Panc1 (cell line): Measurements from ENCODE around the gene SUPT20HL2. TPM values are rescaled to one million over a fixed set of nuclear protein-coding genes. Genes with fewer than 3 reads are reported as not detected.

Source experiments
- ATAC-seq: fragments of 200-7000 bp; cut with Tn5 transposase; 2 replicates; pipeline ENCODE4 v1.9.1; 2020; ENCODE audit warnings: mild to moderate bottlenecking, moderate library complexity
- BruUV-seq: library from RNA; stranded (reverse); fragments of 400-500 nt; replicated peaks from 2 replicates; lab custom pipeline; 2021; lab: Mats Ljungman, UMichigan
- CTCF ChIA-PET: fragments of 300-600 bp; sonication (Branson Sonifier 250); formaldehyde crosslinking; loops from one replicate; lab custom pipeline; 2022; ENCODE audit warnings: antibody characterized with exemption; lab: Charles Lee
- POLR2A ChIA-PET: fragments of 300-600 bp; sonication (Branson Sonifier 250); formaldehyde crosslinking; loops from one replicate; lab custom pipeline; 2022; ENCODE audit warnings: antibody characterized with exemption; lab: Charles Lee
- DNase-seq: peaks from one replicate; pipeline ENCODE4 v3.0.0-alpha.2; 2010; ENCODE audit warnings: low read depth, low spot score
- H3K27ac ChIP-seq: 2 replicates; pipeline ENCODE4 v1.5.1; 2011; ENCODE audit warnings: mild to moderate bottlenecking, low read length, inconsistent platforms
- H3K27me3 ChIP-seq: fragments of 200-500 bp; sonication (Bioruptor generic); 2 replicates; pipeline ENCODE4 v1.6.0; 2014; ENCODE audit warnings: low read length, inconsistent platforms; ENCODE audit not compliant: control insufficient read depth, insufficient read depth
- H3K36me3 ChIP-seq: fragments of 200-500 bp; sonication (Bioruptor generic); 2 replicates; pipeline ENCODE4 v1.5.1; 2014; ENCODE audit warnings: inconsistent platforms, mild to moderate bottlenecking, low read length, moderate library complexity; ENCODE audit not compliant: control insufficient read depth, insufficient read depth
- H3K4me1 ChIP-seq: 2 replicates; pipeline ENCODE4 v1.5.1; 2011; ENCODE audit warnings: inconsistent platforms, mild to moderate bottlenecking, low read length, moderate library complexity; ENCODE audit not compliant: control insufficient read depth, insufficient read depth
- H3K4me3 ChIP-seq, 2 experiments: 2 replicates each; pipeline ENCODE4 v1.5.1; 2011 to 2012; ENCODE audit warnings: low read depth in 2 of 2, low read length in 2 of 2, mild to moderate bottlenecking in 2 of 2, inconsistent platforms in 1 of 2, moderate library complexity in 1 of 2
- H3K9me3 ChIP-seq: fragments of 200-500 bp; sonication (Bioruptor generic); 2 replicates; pipeline ENCODE4 v1.5.1; 2014; ENCODE audit warnings: low read depth, mild to moderate bottlenecking, inconsistent platforms, low read length, moderate library complexity; ENCODE audit not compliant: control insufficient read depth, insufficient read depth
- POLR2AphosphoS5 ChIP-seq: IDR thresholded peaks from 2 replicates; pipeline ENCODE4 v1.6.1; 2012; ENCODE audit warnings: mild to moderate bottlenecking, low read depth, low read length, moderate library complexity
- REST ChIP-seq, 2 experiments: IDR thresholded peaks; 2 replicates each; pipeline ENCODE4 v1.6.1; 2011 to 2012; ENCODE audit warnings: low read depth in 2 of 2, control low read depth in 1 of 2, low read length in 1 of 2, mild to moderate bottlenecking in 1 of 2, moderate library complexity in 1 of 2; ENCODE audit not compliant: insufficient read depth in 1 of 2
- SIN3A ChIP-seq: IDR thresholded peaks from 2 replicates; pipeline ENCODE4 v1.6.1; 2012; ENCODE audit warnings: low read depth, mild to moderate bottlenecking, low read length, moderate library complexity, borderline replicate concordance; ENCODE audit not compliant: insufficient read depth
- TCF7L2 ChIP-seq: IDR thresholded peaks from 2 replicates; pipeline ENCODE4 v1.6.1; 2011; ENCODE audit warnings: mild to moderate bottlenecking, low read depth, low read length, inconsistent platforms
- in situ Hi-C: cut with HindIII; loops from 2 replicates; pipeline ENCODE4 v1.10.0; 2016; ENCODE audit warnings: low sequenced_read_pairs, low pct_unique_long_range_greater_than_20kb
- intact Hi-C: fragments of 100-400 bp; cut with micrococcal nuclease; formaldehyde crosslinking; loops from one replicate; pipeline ENCODE4 v1.10.0; 2022; ENCODE audit not compliant: unreplicated experiment
- total RNA-seq: library from RNA; stranded (reverse); gene quantifications from one replicate; pipeline ENCODE4 v1.2.1, GENCODE V29; 2021; ENCODE audit not compliant: unreplicated experiment
- TF ChIP-seq, protein P1 (sequence below): fragments of 450-650 bp; IDR thresholded peaks from 2 replicates; pipeline ENCODE4 v1.5.1; 2017; ENCODE audit warnings: mild to moderate bottlenecking

SUPT20HL2 gene
- total RNA-seq, 1 experiment from 2014 or later = not detected

DNA sequence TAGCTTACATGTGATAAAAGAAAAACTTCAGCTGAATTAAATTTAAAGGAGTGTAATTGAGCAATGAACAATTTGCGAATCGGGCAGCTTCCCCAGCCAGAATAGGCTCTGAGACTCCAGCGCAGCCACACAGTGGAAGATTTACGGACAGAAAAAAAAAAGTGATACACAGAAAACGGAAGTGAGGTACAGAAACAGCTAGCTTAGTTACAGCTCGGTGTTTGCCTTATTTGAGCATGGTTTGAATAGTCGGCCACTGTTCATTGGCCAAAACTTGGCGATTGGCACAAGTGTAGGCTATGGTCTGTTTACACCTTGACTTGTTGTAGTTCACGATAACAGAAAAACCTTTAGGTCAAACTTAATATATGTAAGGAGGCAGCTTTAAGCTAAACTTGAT lies 29.9 kb upstream of the SUPT20HL2 start:
- Histone ChIP-seq H3K4me3 (no peak overlapping the region), H3K9me3 (no peaks in the 10 kb centered on the region), H3K27me3 (no peaks in the 10 kb centered on the region), H3K27ac (no peak overlapping the region), H3K36me3 (no peaks in the 10 kb centered on the region), H3K4me1 (no peaks in the 10 kb centered on the region)
- CTCF ChIA-PET = no interaction called here
- intact Hi-C loops = no loop called here
- TF ChIP-seq REST (IDR thresholded peaks at IDR 0.05; ENCODE audit: insufficient read depth in 1 of 2, low read depth in 2 of 2, low read length in 1 of 2) (no peak), SIN3A (no peak), TCF7L2 (no peak), POLR2AphosphoS5 (no peak)
- TF ChIP-seq, protein P1, sequence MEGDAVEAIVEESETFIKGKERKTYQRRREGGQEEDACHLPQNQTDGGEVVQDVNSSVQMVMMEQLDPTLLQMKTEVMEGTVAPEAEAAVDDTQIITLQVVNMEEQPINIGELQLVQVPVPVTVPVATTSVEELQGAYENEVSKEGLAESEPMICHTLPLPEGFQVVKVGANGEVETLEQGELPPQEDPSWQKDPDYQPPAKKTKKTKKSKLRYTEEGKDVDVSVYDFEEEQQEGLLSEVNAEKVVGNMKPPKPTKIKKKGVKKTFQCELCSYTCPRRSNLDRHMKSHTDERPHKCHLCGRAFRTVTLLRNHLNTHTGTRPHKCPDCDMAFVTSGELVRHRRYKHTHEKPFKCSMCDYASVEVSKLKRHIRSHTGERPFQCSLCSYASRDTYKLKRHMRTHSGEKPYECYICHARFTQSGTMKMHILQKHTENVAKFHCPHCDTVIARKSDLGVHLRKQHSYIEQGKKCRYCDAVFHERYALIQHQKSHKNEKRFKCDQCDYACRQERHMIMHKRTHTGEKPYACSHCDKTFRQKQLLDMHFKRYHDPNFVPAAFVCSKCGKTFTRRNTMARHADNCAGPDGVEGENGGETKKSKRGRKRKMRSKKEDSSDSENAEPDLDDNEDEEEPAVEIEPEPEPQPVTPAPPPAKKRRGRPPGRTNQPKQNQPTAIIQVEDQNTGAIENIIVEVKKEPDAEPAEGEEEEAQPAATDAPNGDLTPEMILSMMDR = no peak
- POLR2A ChIA-PET = no interaction called here
- DNase-seq (no peak), ATAC-seq (no peak)
- no TSS peak for BruUV-seq
- in situ Hi-C loops = no loop called here

DNA sequence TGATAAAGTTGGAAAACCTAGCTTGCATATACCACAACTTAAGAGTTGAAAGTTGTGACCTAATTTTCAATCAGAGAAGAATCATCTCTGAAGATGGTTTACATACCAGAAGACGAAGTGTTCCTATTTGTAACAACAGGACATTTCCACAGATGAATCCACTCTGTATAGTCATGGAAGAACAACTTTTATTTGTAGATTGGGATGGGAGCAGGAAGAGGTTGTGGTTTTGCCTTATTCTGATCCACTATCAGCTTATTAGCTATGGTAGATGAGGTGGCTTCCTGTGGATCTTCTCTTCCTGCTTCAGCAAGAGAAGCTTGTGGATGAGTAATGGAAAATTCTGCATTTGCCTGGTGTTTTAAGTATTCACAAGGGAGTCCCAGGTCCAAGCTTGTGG lies 27.9 kb upstream of the SUPT20HL2 start:
- CTCF ChIA-PET = no interaction called here
- no peaks in the 10 kb centered on the region for H3K27me3 ChIP-seq
- no peaks in the 10 kb centered on the region for H3K4me1 ChIP-seq
- no peaks in the 10 kb centered on the region for H3K9me3 ChIP-seq
- no peak for DNase-seq
- POLR2A ChIA-PET = no interaction called here
- H3K36me3 ChIP-seq = no peaks in the 10 kb centered on the region
- BruUV-seq = no TSS peak
- H3K27ac ChIP-seq = no peak overlapping the region
- intact Hi-C loops (no loop called here), in situ Hi-C loops (no loop called here)
- no peak for TF ChIP-seq POLR2AphosphoS5
- TF ChIP-seq SIN3A = no peak
- no peak for TF ChIP-seq REST (IDR thresholded peaks at IDR 0.05; ENCODE audit: insufficient read depth in 1 of 2, low read depth in 2 of 2, low read length in 1 of 2)
- TF ChIP-seq, protein P1 = no peak
- TF ChIP-seq TCF7L2 = no peak
- no peak overlapping the region for H3K4me3 ChIP-seq
- no peak for ATAC-seq
